Esophagus (tissue), 2 donors: ENCODE data around the gene PAQR7. TPM values are rescaled to one million over a fixed set of nuclear protein-coding genes. Genes with fewer than 3 reads are reported as not detected.

Source experiments
- H3K27ac ChIP-seq, 2 donors: one replicate each; pipeline ENCODE4 v1.5.1; 2013; ENCODE audit warnings: low read depth in 2 of 2, mild to moderate bottlenecking in 2 of 2, inconsistent platforms in 1 of 2, low read length in 1 of 2, moderate library complexity in 1 of 2
- H3K27me3 ChIP-seq, 2 donors: one replicate each; pipeline ENCODE4 v1.6.1; 2013; ENCODE audit warnings: low read length in 2 of 2, control low read depth in 1 of 2, mild to moderate bottlenecking in 1 of 2; ENCODE audit not compliant: insufficient read depth in 2 of 2, control insufficient read depth in 1 of 2
- H3K36me3 ChIP-seq, 2 donors: one replicate each; pipeline ENCODE4 v1.6.1; 2013; ENCODE audit warnings: low read length in 1 of 2; ENCODE audit not compliant: control insufficient read depth in 2 of 2, insufficient read depth in 2 of 2
- H3K4me1 ChIP-seq, 2 donors: one replicate each; pipeline ENCODE4 v1.6.1; 2013; ENCODE audit warnings: low read length in 1 of 2; ENCODE audit not compliant: control insufficient read depth in 2 of 2, insufficient read depth in 2 of 2
- H3K4me3 ChIP-seq, 2 donors: one replicate each; pipeline ENCODE4 v1.5.1; 2013; ENCODE audit warnings: low read length in 2 of 2, mild to moderate bottlenecking in 2 of 2, low read depth in 1 of 2, moderate library complexity in 1 of 2
- H3K9me3 ChIP-seq, 2 donors: one replicate each; pipeline ENCODE4 v1.6.1; 2013; ENCODE audit warnings: mild to moderate bottlenecking in 2 of 2, low read depth in 1 of 2, low read length in 1 of 2, moderate library complexity in 1 of 2; ENCODE audit not compliant: control insufficient read depth in 2 of 2, insufficient read depth in 1 of 2
- WGBS, 2 donors: extraction: QIAGEN DNeasy Blood & Tissue Kit; methylation state at CpG; one replicate each; pipeline ENCODE4 v1.1.7; 2013; 5-methylcytosine and 5-hydroxymethylcytosine counted together
- polyA plus RNA-seq, 2 donors: library from polyadenylated mRNA; stranded (reverse); fragments of 200-250 nt; gene quantifications; one replicate each; pipeline ENCODE4 v1.2.3, GENCODE V29; 2013
- donor health status: healthy with polysubstance abuse.
- donor health status: Bipolar disorder and iron deficiency.

The PAQR7 gene
- polyA plus RNA-seq, 2 donors, result 9.5 to 14.3 TPM

DNA sequence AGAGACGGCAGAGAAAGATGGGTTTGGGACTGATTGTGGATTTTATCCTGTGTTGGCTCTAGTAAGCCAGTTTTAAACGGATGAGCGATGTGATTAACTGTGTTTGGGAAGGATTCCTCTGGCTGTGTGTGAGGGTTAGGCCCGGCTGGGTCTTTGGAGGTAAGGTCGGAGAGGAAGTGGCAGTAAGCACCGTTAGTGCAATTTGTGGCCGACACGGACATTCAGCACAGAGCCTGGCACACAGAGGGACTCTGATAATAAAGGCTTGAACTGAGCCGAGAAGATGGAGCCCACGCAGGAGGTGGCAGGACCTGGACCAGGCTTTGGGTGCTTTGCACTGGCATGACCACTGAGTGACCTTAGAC is 54.4 kb downstream of the PAQR7 start:
- WGBS, 2 donors, result 23 to 25% methylated on average over 10 of the region's 10 CpGs
- H3K27ac ChIP-seq, result peak overlapping the region; percentile 97 to 98
- H3K4me1 ChIP-seq, result peaks cover 0 to 18% of the 10 kb centered on the region in 2 donors
- peak overlapping the region; percentile 87 to 88 for H3K4me3 ChIP-seq
- H3K36me3 ChIP-seq, result peaks cover 0 to 5% of the 10 kb centered on the region in 2 donors
- H3K27me3 ChIP-seq, result no peaks in the 10 kb centered on the region
- no peaks in the 10 kb centered on the region for H3K9me3 ChIP-seq

DNA sequence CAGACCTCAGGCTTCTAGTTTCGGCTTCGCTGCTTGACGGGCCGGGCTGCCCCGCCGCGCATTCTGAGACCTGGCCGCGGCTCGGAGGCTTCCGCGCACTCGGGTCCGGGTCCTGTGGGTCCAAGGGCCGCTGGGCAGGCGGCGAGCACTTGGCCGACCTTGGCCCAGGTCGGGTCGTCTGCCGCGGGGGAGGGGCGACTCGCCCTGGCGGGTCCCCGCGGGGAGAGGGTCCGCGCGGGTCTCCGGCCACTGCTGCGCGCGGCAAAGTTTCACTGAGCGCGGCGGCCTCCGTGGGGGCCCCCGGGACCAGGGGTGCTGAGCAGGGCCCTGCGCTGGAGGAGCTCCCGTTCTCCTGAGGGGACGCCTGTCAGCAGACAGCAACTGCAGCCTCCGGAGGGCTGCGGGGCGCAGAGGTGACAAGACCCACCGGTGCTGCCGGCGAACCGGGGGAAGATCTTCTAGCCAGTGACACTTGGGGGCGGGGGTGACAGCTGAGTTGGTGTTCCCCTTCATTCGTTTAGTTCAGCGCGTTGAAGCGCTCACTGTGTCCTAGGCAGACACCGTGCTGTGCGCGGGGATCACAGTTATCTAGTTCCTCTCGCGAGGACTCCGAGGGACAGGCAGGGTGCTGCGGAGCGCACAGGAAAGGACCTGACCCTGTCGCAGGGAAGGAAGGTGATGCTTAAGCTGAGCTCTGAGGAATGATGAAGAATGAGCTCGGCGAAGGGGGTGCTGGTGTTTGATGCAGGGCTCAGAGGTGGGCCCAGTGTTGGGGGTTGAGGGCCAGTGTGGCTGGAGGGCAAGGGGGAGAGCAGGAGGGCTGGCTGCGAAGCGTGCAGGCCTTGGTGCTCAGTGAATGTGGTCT is 55.0 kb downstream of the PAQR7 start:
- Histone ChIP-seq H3K4me3 (peak overlapping the region; percentile 87 to 88), H3K36me3 (peaks cover 0 to 7% of the 10 kb centered on the region in 2 donors), H3K27me3 (no peaks in the 10 kb centered on the region), H3K9me3 (no peaks in the 10 kb centered on the region), H3K4me1 (peaks cover 0 to 18% of the 10 kb centered on the region in 2 donors), H3K27ac (peak overlapping the region; percentile 97 to 98)
- 1% methylated on average over 64 to 67 of the region's 67 CpGs for WGBS, 2 donors

DNA sequence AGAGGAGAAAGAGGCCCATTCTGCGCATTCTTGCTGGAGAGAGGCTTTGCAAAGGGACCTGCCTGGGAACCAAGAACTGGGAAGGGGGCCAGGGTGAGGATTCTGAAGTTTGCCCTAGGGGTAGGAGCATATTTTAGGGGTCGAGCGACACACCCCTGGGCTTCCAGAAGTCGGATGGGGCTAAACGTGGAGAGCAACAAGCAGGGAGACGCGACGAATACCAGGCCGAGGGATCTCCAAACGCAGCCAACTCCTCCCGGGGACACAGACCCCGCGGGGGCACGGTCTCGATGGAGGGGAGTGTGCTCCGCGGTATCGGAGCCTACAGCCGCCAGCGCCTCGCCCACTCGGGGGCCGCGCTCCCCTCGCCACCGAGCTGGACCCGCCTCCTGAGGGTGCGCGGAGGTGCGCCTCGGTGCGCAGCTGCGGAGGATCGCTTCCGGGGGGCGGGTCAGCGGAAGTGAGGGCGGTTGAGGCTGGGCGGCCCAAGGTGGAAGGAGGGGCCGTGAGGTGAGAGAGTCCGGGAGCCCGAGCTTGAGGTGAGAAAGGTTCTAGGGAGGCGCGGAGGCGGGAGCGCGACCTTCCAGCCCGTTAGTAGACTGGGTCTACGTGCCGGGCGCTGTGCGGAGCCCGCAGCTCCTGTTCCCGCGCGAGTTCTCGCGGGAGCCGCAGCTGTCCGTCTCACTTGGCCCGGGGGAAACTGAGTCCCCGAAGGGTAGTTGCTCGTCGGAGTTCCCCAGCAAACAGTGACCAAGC is 55.8 kb downstream of the PAQR7 start, which contains the start of gene MTFR1L:
Gene MTFR1L (plus strand): TSS at position 464 of the 756 bp plus-strand sequence. CDS start 3,151 bp downstream, outside the sequence.
- Histone ChIP-seq H3K4me1 (peaks cover 0 to 18% of the 10 kb centered on the region in 2 donors), H3K27ac (peak within 1 kb of the TSS; percentile 97 to 98), H3K4me3 (peak within 1 kb of the TSS; percentile 87 to 88), H3K9me3 (no peaks in the 10 kb centered on the region), H3K36me3 (peaks cover 0 to 13% of the 10 kb centered on the region in 2 donors), H3K27me3 (no peaks in the 10 kb centered on the region)
- WGBS, 2 donors, result 0 to 1% methylated on average over 62 to 64 of the region's 64 CpGs

DNA sequence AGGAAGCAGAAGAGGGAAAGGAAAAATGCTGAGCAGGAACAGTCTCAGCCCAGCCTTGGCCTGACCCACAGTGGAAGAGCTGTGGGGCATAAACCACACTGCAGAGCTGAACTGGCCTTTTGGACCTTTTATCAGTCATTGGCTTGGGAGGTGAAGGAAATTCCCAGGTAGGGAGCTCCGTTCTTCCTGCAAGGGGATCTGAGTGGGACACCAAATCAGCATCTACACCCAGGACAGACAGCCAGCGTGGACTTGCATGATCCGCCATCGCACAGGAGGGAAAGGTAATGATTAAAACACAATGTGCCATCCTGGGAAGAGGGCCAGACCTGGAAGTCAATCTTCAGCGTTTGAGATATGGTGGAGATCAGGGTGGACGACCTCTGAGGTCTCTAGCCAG is 56.9 kb downstream of the PAQR7 start:
- Histone ChIP-seq H3K9me3 (no peaks in the 10 kb centered on the region), H3K4me3 (peak overlapping the region in 1 of 2 donors; percentile 87), H3K36me3 (peaks cover 0 to 22% of the 10 kb centered on the region in 2 donors), H3K4me1 (peaks cover 0 to 18% of the 10 kb centered on the region in 2 donors), H3K27me3 (no peaks in the 10 kb centered on the region), H3K27ac (peak overlapping the region; percentile 97 to 98)
- WGBS, 2 donors, result 34 to 38% methylated on average over 6 of the region's 6 CpGs

DNA sequence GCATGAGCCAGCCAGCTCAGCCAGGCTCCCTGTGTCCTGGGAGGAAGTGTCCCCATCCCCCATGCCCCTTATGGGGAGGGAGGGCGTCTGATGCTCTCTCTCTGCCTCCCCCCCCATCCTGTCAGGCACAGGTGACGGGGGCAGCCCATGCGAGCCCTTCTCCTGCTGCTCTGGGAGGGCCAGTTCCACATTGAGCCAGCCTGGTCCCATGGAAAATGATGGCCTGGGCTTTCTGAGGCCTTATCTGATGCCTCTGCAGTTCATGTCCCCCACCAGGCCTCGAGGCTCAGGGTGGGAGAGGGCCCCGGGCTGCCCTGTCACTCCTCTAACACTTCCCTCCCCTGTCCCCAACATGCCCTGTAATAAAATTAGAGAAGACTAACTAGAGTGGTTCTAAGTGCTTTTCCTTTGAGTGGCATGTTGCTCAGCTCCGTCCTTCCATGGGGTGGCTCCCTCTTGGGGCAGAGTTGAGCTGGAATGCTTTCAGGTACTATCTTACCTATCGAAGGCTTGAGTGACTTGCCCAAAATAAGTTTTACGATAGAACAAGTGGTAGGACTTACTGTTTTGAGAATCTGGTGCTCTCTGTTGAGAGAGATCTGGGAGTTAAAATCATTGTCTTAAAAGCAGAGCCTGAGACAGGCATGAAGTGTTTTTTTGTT is 57.5 kb downstream of the PAQR7 start:
- peaks cover 0 to 18% of the 10 kb centered on the region in 2 donors for H3K4me1 ChIP-seq
- H3K9me3 ChIP-seq, result no peaks in the 10 kb centered on the region
- no peaks in the 10 kb centered on the region for H3K27me3 ChIP-seq
- peaks cover 0 to 24% of the 10 kb centered on the region in 2 donors for H3K36me3 ChIP-seq
- H3K27ac ChIP-seq, result peak overlapping the region; percentile 52 to 98
- 45 to 51% methylated on average over 8 of the region's 8 CpGs for WGBS, 2 donors
- no peak overlapping the region for H3K4me3 ChIP-seq

DNA sequence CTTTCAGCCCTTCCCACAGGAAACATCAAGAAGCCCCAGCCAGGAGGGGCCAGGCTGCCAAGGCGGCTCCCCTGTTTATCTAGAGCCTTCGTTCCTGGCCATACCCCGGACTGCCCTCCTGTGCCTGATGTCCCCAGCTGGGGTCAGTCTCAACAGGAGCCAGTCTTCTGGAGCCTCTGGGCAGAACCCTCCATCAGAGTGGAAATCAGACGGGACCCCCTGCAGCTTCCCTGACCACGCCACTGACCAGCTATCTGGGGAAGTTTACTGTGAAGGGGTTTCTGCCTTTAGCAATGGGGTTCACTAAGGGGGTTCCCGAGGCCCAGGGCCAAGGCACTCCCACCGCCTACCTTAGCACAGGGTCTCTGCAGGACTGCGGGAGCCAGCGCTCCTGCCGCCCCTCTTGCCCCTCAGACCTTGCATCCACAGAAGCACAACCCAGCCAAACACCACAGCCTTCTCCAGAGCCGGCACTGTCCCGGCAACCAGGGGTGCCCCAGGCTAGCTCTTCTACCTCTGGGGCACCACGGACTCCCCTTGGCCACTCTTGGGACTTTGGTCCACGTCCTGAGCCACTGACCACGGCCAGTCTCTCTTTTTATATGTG is 59.3 kb downstream of the PAQR7 start:
- H3K4me1 ChIP-seq, result peaks cover 0 to 9% of the 10 kb centered on the region in 2 donors
- H3K9me3 ChIP-seq, result no peaks in the 10 kb centered on the region
- 85 to 88% methylated on average over 15 of the region's 15 CpGs for WGBS, 2 donors
- H3K36me3 ChIP-seq, result peaks cover 0 to 31% of the 10 kb centered on the region in 2 donors
- H3K4me3 ChIP-seq, result no peak overlapping the region
- no peaks in the 10 kb centered on the region for H3K27me3 ChIP-seq
- no peak overlapping the region for H3K27ac ChIP-seq

DNA sequence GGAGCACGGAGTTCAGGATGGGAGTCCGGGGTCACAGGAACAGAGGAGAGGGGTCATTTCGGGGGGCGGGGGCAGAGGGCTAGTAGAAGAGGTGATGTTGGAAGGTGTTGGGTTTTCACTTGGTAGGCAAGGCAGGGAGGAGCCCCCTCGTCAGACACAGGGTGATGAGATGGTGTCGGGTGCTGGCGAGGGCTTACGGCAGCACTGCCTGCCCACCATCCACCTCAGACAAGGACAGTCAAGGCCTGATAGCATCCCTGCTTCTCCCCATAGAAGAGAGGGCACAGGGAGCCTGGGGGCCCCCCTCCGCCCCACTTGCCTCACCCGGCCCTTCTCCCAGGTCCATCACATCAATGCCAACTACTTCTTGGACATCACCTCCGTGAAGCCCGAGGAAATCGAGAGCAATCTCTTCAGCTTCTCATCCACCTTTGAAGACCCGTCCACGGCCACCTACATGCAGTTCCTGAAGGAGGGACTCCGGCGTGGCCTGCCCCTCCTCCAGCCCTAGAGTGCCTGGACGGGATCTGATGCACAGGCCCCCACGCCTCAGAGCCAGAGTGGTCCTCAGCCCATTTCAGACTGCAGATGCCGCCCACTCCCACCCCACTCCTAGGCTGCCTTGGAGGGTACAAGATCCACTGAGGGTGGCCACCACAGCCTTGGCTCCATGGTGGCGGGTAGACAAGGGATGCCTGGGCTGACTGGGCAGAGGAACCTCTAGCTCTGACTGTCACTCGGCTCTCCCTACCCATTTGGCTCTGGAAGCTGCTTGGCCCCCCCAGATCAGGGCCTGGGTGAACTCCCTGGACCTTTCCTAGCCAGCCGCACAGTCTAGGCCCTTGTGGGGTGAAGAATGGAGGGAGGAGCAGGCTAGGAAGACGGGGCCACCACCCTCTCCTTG is 60.0 kb downstream of the PAQR7 start:
- Histone ChIP-seq H3K27ac (no peak overlapping the region), H3K36me3 (peaks cover 0 to 36% of the 10 kb centered on the region in 2 donors), H3K27me3 (no peaks in the 10 kb centered on the region), H3K4me3 (no peak overlapping the region), H3K9me3 (no peaks in the 10 kb centered on the region), H3K4me1 (peaks cover 0 to 8% of the 10 kb centered on the region in 2 donors)
- 88% methylated on average over 24 of the region's 24 CpGs for WGBS, 2 donors

DNA sequence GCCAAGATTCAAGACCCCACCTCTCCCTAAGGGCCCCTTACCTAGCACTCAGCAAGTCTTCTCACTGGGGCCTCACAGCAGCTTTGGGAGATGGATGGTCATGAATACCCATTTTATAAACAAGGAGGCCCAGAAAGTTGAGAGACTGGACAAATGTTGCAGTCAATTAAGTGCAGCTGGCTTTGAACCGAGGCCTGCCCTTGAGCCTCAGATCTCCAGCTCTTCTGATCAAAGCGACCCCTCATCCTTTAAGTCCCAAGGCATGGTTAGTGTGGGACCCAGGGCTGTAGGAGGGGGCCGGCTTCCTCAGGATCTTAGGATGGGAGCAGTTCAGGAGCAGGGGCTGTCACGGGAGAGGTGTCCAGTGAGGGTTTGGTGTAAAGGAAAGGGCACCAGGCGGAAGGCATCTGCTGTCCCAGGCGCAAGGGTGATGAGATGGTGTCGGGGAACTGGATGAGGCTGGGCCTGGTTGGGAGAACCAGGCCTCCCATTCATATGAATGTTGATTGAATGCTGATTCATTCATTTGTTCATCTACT is 60.9 kb downstream of the PAQR7 start:
- 83 to 86% methylated on average over 7 of the region's 7 CpGs for WGBS, 2 donors

More for the DNA sequence above, 60.9 kb downstream of the PAQR7 start:
- Histone ChIP-seq H3K27me3 (no peaks in the 10 kb centered on the region), H3K4me3 (no peak overlapping the region), H3K4me1 (peaks cover 0 to 9% of the 10 kb centered on the region in 2 donors), H3K9me3 (no peaks in the 10 kb centered on the region), H3K27ac (no peak overlapping the region), H3K36me3 (peaks cover 0 to 41% of the 10 kb centered on the region in 2 donors)
